WERI-Rb-1 (cell line): ENCODE data around the gene SFXN4.

ENCODE experiments used
- DNase-seq: peaks from one replicate; pipeline ENCODE4 v3.0.0-alpha.2; 2020
- H3K27ac ChIP-seq: fragments of 250-450 bp; sonication (Bioruptor Pico); 2 replicates; pipeline ENCODE4 v1.5.1; 2020; ENCODE audit warnings: mild to moderate bottlenecking, moderate library complexity
- H3K27me3 ChIP-seq: fragments of 250-450 bp; sonication (Bioruptor Pico); 2 replicates; pipeline ENCODE4 v1.5.1; 2021; ENCODE audit warnings: mild to moderate bottlenecking, low read depth, moderate library complexity; ENCODE audit not compliant: insufficient read depth, severe bottlenecking
- H3K36me3 ChIP-seq: fragments of 250-450 bp; sonication (Bioruptor Pico); 2 replicates; pipeline ENCODE4 v1.5.1; 2020; ENCODE audit warnings: mild to moderate bottlenecking, moderate library complexity
- H3K4me3 ChIP-seq: 2 replicates; pipeline ENCODE4 v1.5.1; 2011; ENCODE audit warnings: low read depth, mild to moderate bottlenecking, control low read depth, low read length
- H3K9me3 ChIP-seq: fragments of 250-450 bp; sonication (Bioruptor Pico); 2 replicates; pipeline ENCODE4 v1.5.1; 2021; ENCODE audit warnings: mild to moderate bottlenecking, moderate library complexity; ENCODE audit not compliant: severe bottlenecking
- TF ChIP-seq, protein P1 (sequence below): IDR thresholded peaks from 2 replicates; pipeline ENCODE4 v1.5.1; 2011; ENCODE audit warnings: low read depth, mild to moderate bottlenecking, control low read depth, inconsistent platforms, low read length

SFXN4 gene

DNA sequence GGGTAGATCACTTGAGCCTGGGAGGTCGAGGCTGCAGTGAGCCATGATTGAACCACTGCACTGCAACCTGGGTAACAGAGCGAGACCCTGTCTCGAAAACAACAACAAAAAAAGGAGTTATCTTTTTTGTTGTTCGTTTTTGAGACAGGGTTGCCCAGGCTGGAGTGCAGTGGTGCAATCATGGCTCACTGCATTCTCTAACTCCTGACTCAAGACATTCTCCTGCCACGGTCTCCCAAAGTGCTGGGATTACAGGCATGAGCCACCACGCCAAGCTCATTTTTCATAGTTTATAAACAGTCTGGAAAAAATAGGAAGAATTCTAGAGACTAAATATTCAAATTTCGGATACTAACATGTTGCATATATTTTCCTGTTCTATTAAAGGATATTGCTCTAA, 29.4 kb downstream of the SFXN4 start:
- H3K36me3 ChIP-seq: peaks cover 46% of the 10 kb centered on the region

DNA sequence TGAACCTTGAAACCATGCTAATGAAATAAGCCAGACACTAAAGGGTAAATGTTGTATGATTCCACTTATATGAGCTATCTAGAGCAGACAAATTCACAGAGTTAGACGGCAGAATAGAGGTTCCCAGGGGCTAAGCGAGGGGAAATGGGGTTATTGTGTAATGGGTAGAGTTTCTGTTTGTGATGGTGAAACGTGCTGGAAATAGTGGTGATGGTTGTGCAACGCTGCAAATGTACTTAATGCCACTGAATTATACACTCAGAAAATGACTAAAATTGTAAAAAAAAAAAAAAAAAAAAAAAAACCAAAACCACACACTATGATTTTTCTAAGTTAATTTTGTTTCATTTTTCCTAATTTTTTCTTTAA, 30.0 kb downstream of the SFXN4 start:
- Histone ChIP-seq H3K9me3 (no peaks in the 10 kb centered on the region), H3K27ac (no peak overlapping the region), H3K36me3 (peaks cover 45% of the 10 kb centered on the region), H3K4me3 (no peak overlapping the region), H3K27me3 (no peaks in the 10 kb centered on the region)
- TF ChIP-seq, protein P1, sequence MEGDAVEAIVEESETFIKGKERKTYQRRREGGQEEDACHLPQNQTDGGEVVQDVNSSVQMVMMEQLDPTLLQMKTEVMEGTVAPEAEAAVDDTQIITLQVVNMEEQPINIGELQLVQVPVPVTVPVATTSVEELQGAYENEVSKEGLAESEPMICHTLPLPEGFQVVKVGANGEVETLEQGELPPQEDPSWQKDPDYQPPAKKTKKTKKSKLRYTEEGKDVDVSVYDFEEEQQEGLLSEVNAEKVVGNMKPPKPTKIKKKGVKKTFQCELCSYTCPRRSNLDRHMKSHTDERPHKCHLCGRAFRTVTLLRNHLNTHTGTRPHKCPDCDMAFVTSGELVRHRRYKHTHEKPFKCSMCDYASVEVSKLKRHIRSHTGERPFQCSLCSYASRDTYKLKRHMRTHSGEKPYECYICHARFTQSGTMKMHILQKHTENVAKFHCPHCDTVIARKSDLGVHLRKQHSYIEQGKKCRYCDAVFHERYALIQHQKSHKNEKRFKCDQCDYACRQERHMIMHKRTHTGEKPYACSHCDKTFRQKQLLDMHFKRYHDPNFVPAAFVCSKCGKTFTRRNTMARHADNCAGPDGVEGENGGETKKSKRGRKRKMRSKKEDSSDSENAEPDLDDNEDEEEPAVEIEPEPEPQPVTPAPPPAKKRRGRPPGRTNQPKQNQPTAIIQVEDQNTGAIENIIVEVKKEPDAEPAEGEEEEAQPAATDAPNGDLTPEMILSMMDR: no peak
- DNase-seq: no peak

More for the DNA sequence above, 29.4 kb downstream of the SFXN4 start:
- no peak overlapping the region for H3K27ac ChIP-seq
- no peaks in the 10 kb centered on the region for H3K9me3 ChIP-seq
- TF ChIP-seq, protein P1: no peak
- no peak overlapping the region for H3K4me3 ChIP-seq
- no peaks in the 10 kb centered on the region for H3K27me3 ChIP-seq
- DNase-seq: no peak

DNA sequence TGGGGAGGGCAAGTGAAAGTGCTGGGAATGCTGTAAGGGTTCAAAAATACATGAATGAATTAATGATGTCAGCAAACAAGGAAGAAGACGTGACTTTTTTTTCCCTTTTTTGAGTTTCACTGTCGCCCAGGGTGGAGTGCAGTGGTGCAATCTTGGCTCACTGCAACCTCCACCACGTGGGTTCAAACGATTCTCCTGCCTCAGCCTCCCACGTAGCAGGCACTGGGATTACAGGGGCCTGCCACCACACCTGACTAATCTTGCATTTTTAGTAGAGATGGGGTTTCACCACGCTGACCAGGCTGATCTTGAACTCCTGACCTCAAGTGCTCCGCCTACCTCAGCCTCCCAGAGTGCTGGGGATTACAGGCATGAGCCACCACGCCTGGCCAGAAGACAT, 31.6 kb downstream of the SFXN4 start:
- H3K27me3 ChIP-seq: no peaks in the 10 kb centered on the region
- H3K36me3 ChIP-seq: peaks cover 50% of the 10 kb centered on the region
- no peaks in the 10 kb centered on the region for H3K9me3 ChIP-seq
- TF ChIP-seq, protein P1: no peak
- H3K27ac ChIP-seq: no peak overlapping the region
- no peak for DNase-seq
- H3K4me3 ChIP-seq: no peak overlapping the region

DNA sequence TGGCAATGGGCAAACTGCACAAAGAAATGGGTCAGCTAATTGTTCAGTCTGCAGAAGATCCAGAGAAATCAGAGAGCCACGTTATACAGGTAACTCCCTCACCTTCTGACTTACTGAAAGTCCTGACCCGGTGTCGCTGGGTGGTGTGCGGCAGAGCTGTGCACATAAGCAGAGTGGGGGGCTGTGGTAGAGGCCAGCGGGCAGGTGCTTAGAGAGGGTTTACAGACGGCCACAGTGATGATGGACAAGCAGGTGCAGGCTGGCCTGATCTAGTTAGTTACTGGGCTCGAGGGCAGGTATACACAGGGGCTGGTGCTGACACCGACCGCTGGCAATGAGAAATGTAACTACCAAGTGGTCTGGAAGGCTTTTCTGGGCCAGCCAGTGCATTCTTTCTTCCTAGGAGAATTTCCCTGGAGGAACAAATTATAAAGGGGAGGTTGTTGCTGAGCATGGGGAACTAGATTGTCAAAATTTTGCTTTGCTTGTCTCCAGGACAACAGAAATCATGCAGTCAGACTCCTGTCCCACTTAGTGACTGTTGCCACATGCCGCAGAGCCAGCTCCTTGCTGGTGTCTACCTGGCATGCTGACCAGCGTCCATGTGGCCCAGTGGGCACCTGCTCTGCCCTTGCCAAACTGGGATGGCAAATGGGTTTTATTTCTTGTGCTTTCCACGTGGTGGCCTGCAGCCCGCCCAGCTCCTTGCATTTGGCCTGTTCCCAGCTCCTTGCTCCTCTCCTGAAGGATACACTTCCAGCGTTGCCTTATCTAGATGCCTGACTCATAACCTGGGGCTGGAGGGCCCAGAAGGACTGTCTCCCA, 32.8 kb downstream of the SFXN4 start:
- no peak overlapping the region for H3K27ac ChIP-seq
- H3K9me3 ChIP-seq: no peaks in the 10 kb centered on the region
- no peak for DNase-seq
- H3K27me3 ChIP-seq: no peaks in the 10 kb centered on the region
- H3K36me3 ChIP-seq: peaks cover 51% of the 10 kb centered on the region
- no peak overlapping the region for H3K4me3 ChIP-seq
- TF ChIP-seq, protein P1: no peak

DNA sequence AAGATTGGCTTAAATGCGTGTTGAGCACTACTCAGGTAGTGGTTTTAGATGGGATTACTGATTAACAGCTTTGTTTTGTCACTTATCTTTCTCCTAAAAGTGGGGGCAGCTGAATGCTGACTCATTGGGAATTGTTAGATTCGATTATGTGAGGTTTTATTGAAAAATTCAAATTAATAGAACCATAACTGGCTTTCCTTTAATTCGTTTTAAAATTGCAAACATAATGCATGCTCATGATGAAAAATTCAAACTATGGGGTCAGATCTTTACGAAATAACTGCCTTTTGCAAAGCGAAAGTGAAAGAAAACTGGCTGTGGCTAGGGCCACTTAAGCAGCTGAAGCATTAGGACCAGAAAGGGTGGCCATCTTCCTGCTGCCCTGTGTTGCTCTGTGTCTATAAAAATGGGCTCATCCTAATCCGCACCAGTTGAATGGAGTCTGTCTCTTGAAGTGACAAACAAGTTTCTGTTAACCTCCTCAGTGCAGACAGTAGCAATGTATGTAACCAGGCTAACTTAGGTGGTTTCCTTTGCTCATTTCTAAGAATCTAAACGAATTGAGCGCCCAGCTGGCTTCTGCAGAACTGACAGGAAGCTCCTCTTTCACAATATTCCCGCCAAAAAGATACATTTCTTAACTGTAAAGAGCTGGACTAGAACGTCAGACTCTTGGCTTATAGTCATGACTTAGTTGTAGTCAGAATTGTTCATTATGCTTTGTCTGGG, 33.8 kb downstream of the SFXN4 start:
- TF ChIP-seq, protein P1: no peak
- Histone ChIP-seq H3K36me3 (peaks cover 52% of the 10 kb centered on the region), H3K9me3 (no peaks in the 10 kb centered on the region), H3K27me3 (no peaks in the 10 kb centered on the region), H3K4me3 (peak overlapping the region; percentile 9), H3K27ac (peak overlapping the region; percentile 39)
- DNase-seq: peak; percentile 37
